Ishikawa (cell line): ENCODE measurements around the gene CTSL.

Experiments used
- CEBPB ChIP-seq: IDR thresholded peaks from 2 replicates; pipeline ENCODE4 v1.6.1; 2012
- CREB1 ChIP-seq: IDR thresholded peaks from 2 replicates; pipeline ENCODE4 v1.6.1; 2012; ENCODE audit warnings: low read depth
- EGR1 ChIP-seq: IDR thresholded peaks from 2 replicates; pipeline ENCODE4 v1.6.1; 2012
- EP300 ChIP-seq: IDR thresholded peaks from 2 replicates; pipeline ENCODE4 v1.6.1; 2012; ENCODE audit warnings: borderline replicate concordance
- FOXM1 ChIP-seq: IDR thresholded peaks from 2 replicates; pipeline ENCODE4 v1.6.1; 2012; ENCODE audit warnings: low read depth, borderline replicate concordance
- NFIC ChIP-seq: IDR thresholded peaks from 2 replicates; pipeline ENCODE4 v1.6.1; 2012
- RAD21 ChIP-seq: IDR thresholded peaks from 2 replicates; pipeline ENCODE4 v1.6.1; 2012; ENCODE audit warnings: low read depth
- TAF1 ChIP-seq: IDR thresholded peaks from 2 replicates; pipeline ENCODE4 v1.6.1; 2012; ENCODE audit warnings: low read depth, mild to moderate bottlenecking
- TCF12 ChIP-seq: IDR thresholded peaks from 2 replicates; pipeline ENCODE4 v1.6.1; 2012; ENCODE audit warnings: low read depth
- TEAD4 ChIP-seq: IDR thresholded peaks from 2 replicates; pipeline ENCODE4 v1.6.1; 2012
- YY1 ChIP-seq: IDR thresholded peaks from 2 replicates; pipeline ENCODE4 v1.6.1; 2012; ENCODE audit warnings: low read depth
- ZBTB7A ChIP-seq: IDR thresholded peaks from 2 replicates; pipeline ENCODE4 v1.6.1; 2012; ENCODE audit warnings: low read depth
- TF ChIP-seq, protein P1 (sequence below): IDR thresholded peaks from 2 replicates; pipeline ENCODE4 v1.6.1; 2012; ENCODE audit warnings: low read depth, mild to moderate bottlenecking
- TF ChIP-seq, protein P2 (sequence below): IDR thresholded peaks from 2 replicates; pipeline ENCODE4 v1.6.1; 2012
- TF ChIP-seq, protein P3 (sequence below): IDR thresholded peaks from 2 replicates; pipeline ENCODE4 v1.6.1; 2012

Gene CTSL

DNA sequence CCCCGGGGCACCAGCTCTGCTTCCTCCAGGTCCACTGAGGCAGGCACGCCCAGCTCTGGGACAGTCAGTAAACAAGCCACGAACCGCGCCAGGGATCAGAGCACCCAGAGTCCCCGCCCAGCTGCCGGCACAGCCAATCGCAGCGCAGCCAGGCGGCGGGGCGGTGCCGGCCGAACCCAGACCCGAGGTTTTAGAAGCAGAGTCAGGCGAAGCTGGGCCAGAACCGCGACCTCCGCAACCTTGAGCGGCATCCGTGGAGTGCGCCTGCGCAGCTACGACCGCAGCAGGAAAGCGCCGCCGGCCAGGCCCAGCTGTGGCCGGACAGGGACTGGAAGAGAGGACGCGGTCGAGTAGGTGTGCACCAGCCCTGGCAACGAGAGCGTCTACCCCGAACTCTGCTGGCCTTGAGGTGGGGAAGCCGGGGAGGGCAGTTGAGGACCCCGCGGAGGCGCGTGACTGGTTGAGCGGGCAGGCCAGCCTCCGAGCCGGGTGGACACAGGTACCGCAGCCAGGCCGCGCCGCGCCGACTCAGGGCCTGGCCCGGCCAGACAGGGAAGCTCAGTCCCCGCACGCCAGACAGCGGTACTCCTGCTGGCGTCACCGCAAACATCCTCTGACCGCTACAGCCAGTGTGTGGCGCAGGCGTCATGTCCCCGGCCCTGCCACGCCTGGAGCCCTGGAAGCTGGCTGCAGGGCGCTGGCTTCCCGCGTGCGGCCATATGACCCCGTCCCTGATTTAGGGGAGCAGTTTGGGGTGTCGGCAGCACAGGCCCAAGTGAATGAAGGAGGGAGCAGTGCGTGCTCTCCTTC lies at the start of gene CTSL:
Gene CTSL (plus strand): TSS at position 220 of the 810 bp plus-strand sequence. CDS start 1,485 bp downstream, outside the sequence.
- TF ChIP-seq FOXM1 (no peak), YY1 (no peak), TAF1 (no peak; the same call in 1 of the 2 replicates), NFIC (no peak), RAD21 (no peak), TCF12 (no peak), CEBPB (no peak), ZBTB7A (0 out of 2 replicates have a peak, but pooled peaks have one; percentile 44), EGR1 (no peak), TEAD4 (no peak)
- TF ChIP-seq, protein P1, sequence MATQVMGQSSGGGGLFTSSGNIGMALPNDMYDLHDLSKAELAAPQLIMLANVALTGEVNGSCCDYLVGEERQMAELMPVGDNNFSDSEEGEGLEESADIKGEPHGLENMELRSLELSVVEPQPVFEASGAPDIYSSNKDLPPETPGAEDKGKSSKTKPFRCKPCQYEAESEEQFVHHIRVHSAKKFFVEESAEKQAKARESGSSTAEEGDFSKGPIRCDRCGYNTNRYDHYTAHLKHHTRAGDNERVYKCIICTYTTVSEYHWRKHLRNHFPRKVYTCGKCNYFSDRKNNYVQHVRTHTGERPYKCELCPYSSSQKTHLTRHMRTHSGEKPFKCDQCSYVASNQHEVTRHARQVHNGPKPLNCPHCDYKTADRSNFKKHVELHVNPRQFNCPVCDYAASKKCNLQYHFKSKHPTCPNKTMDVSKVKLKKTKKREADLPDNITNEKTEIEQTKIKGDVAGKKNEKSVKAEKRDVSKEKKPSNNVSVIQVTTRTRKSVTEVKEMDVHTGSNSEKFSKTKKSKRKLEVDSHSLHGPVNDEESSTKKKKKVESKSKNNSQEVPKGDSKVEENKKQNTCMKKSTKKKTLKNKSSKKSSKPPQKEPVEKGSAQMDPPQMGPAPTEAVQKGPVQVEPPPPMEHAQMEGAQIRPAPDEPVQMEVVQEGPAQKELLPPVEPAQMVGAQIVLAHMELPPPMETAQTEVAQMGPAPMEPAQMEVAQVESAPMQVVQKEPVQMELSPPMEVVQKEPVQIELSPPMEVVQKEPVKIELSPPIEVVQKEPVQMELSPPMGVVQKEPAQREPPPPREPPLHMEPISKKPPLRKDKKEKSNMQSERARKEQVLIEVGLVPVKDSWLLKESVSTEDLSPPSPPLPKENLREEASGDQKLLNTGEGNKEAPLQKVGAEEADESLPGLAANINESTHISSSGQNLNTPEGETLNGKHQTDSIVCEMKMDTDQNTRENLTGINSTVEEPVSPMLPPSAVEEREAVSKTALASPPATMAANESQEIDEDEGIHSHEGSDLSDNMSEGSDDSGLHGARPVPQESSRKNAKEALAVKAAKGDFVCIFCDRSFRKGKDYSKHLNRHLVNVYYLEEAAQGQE, result no peak
- TF ChIP-seq, protein P2, sequence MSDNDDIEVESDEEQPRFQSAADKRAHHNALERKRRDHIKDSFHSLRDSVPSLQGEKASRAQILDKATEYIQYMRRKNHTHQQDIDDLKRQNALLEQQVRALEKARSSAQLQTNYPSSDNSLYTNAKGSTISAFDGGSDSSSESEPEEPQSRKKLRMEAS, result peak; percentile 74
- TF ChIP-seq, protein P3, sequence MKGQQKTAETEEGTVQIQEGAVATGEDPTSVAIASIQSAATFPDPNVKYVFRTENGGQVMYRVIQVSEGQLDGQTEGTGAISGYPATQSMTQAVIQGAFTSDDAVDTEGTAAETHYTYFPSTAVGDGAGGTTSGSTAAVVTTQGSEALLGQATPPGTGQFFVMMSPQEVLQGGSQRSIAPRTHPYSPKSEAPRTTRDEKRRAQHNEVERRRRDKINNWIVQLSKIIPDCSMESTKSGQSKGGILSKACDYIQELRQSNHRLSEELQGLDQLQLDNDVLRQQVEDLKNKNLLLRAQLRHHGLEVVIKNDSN, result no peak

DNA sequence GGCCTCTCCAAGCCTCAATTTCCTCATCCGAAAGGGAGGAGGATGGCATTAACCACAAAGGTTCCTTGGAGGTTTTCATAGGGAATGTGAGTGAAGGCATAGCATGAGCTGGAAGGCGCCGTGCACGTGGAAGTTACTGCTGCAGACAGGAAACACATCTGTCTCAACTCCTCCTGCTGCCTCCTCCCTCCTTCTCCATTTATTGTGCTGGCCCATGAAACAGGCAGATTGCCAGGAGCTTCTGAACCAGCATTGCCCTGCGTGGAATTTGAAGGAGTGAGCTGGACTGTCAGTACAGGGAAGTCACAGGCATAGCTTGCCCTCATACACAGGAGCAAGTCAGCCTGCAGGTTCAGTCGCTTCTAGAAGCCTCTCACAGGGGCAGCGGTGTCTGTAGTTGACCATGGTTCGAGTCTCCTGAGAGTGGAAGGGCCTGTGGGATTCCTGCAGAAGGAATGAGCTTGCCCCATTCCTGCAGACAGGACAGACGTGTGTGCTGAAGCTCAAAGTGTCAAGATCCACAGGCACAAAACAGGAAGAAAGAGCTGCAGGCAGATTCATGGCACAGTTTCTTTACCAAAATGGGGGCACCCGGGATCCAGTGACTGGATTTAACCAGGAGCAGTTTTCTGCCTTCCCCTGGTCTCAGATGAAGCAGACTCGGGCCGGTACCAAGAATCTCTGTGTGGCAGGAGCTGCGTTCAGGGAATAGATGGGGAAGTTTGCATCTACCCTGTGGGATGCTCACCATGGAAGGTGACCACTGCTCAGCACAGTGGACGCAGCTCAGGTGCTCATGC lies 48.7 kb upstream of the CTSL start:
- TF ChIP-seq EGR1 (no peak), ZBTB7A (no peak), RAD21 (no peak), CEBPB (no peak), TAF1 (no peak), TEAD4 (no peak), CREB1 (no peak), FOXM1 (no peak), EP300 (no peak), TCF12 (no peak)
- TF ChIP-seq, protein P3, result no peak
- TF ChIP-seq, protein P1, result no peak

DNA sequence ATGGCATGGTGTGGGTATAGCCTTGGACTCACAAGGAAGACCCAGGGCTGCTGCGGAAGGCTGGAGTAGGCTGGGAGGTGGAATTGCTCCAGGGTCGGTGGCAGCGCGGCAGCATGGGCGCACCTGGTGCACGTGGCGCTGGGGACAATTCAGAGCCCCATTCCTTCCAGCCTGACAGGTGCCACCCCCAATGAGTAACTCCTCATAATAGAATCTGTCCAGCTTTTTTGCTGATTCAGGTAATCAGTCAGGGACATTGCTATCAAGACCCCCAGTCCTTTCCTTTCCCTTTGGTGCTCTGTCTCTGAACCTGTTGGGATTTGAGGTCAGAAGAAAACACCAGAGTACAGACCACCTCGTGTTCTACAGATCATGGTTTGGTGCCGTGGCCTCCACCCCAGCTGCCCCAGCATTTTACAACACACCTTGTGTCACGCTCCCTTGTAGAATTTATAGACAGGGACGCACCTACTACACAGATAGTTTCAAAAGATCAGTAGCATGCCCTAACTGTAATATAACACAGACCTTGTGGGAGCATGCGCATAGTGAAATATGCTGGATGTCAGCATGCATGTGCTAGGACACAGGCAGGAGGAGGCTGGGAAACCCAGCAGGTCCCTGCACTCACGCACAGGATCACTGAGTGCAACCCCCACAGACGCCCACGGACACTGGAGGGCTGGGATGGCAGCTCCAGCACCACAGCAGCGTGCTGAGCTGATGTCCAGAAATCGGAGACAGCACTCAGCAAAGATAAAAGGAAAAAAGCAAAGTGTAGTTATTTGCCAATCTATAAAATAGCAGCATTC lies 47.9 kb upstream of the CTSL start:
- TF ChIP-seq TEAD4 (no peak), CREB1 (no peak), ZBTB7A (no peak), TCF12 (no peak), RAD21 (no peak), FOXM1 (no peak), YY1 (no peak), CEBPB (no peak), EGR1 (no peak), NFIC (no peak), EP300 (no peak), TAF1 (no peak)
- TF ChIP-seq, protein P1, result no peak
- TF ChIP-seq, protein P3, result no peak
- TF ChIP-seq, protein P2, result no peak
